ENCODE data around the gene CAMK1G. TPM values are rescaled to one million over a fixed set of nuclear protein-coding genes. Genes with fewer than 3 reads are reported as not detected.

The CAMK1G gene
- total and polyA plus RNA-seq, 7 donors = 0.04 to 1.4 (median 0.46) TPM; not detected in 3

DNA sequence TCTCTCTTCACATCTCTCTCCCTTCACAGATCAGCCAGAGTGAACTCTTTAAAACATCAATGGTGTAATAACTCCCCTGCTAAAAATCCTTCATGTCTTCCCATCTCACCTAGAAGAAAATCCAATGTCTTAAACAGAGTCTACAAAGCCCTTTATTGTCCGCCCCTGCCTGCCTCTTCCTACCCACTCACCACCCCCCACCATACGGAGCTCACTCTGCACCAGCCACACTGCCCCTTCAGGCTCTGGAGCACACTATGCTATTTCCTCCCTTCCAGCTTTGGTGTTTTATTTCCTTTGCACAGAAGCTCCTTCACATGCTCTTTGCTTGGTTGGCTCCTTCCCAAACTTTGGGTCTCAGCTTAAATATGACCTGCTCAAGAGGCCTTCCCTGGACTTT is 10.2 kb downstream of the CAMK1G start:
- intact Hi-C loops (cut with DNase I) = no loop called here
- WGBS, 3 donors = 77 to 80% (median 78%) methylated on average over 2 of the region's 2 CpGs
- H3K27me3 ChIP-seq (ENCODE audit: insufficient read depth in 3 of 3, low read length in 2 of 3) = peaks cover 0 to 2% (median 0%) of the 10 kb centered on the region in 3 donors

DNA sequence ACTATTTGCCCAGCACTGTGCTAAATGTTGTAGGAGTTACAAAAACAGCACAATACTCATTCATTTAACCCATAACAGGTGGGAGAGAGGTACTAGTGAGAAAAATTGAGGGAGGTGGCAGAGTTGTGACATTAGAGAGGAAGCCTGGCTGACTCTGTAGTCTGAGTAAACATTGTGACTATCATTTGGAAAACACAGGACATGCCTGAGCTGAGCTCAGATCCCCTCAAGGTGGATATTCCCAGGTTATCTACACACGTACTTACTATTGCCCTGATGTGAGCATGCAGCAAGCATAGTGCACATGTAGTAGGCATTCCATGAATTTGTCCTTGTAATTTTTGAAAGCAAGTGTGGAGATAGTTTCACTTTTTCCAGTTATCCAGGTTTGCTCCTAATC is 10.9 kb downstream of the CAMK1G start:
- H3K9me3 ChIP-seq = no peaks in the 10 kb centered on the region
- no peak for ATAC-seq
- H3K36me3 ChIP-seq (ENCODE audit: insufficient read depth in 1 of 2, low read depth in 1 of 2) = no peaks in the 10 kb centered on the region
- no peak for TF ChIP-seq CTCF (IDR thresholded peaks at IDR 0.05)
- H3K4me1 ChIP-seq = no peaks in the 10 kb centered on the region
- no peak overlapping the region for H3K4me3 ChIP-seq
- H3K27me3 ChIP-seq (ENCODE audit: insufficient read depth in 3 of 3, low read length in 2 of 3) = peaks cover 0 to 2% (median 0%) of the 10 kb centered on the region in 3 donors
- 72 to 90% (median 86%) methylated on average over 1 of the region's 1 CpG for WGBS, 3 donors
- no peak overlapping the region for H3K27ac ChIP-seq
- DNase-seq = no peak
- intact Hi-C loops (cut with DNase I) = no loop called here

More for the DNA sequence above, 10.2 kb downstream of the CAMK1G start:
- ATAC-seq (no peak), DNase-seq (no peak)
- Histone ChIP-seq H3K4me3 (no peak overlapping the region), H3K27ac (no peak overlapping the region), H3K9me3 (no peaks in the 10 kb centered on the region), H3K4me1 (no peaks in the 10 kb centered on the region), H3K36me3 (ENCODE audit: insufficient read depth in 1 of 2, low read depth in 1 of 2) (no peaks in the 10 kb centered on the region)
- TF ChIP-seq CTCF (IDR thresholded peaks at IDR 0.05) = no peak

GRCh38 chr1:209595028-209595427 is 11.5 kb downstream of the CAMK1G start:
- Histone ChIP-seq H3K27ac (no peak overlapping the region), H3K36me3 (ENCODE audit: insufficient read depth in 1 of 2, low read depth in 1 of 2) (no peaks in the 10 kb centered on the region), H3K4me1 (no peaks in the 10 kb centered on the region), H3K27me3 (ENCODE audit: insufficient read depth in 3 of 3, low read length in 2 of 3) (peaks cover 0 to 2% (median 0%) of the 10 kb centered on the region in 3 donors), H3K9me3 (no peaks in the 10 kb centered on the region), H3K4me3 (no peak overlapping the region)
- 70 to 77% (median 74%) methylated on average over 9 of the region's 9 CpGs for WGBS, 3 donors
- intact Hi-C loops (cut with DNase I) = no loop called here
- no peak for TF ChIP-seq CTCF (IDR thresholded peaks at IDR 0.05)
- ATAC-seq (no peak), DNase-seq (no peak)

- no peaks in the 10 kb centered on the region for H3K36me3 ChIP-seq (ENCODE audit: insufficient read depth in 1 of 2, low read depth in 1 of 2)
These were observed 12.2 kb downstream of the CAMK1G start for GRCh38 chr1:209595599-209596285.

More at GRCh38 chr1:209595599-209596285, 12.2 kb downstream of the CAMK1G start:
- Histone ChIP-seq H3K4me3 (no peak overlapping the region), H3K27ac (no peak overlapping the region), H3K4me1 (no peaks in the 10 kb centered on the region), H3K9me3 (no peaks in the 10 kb centered on the region), H3K27me3 (ENCODE audit: insufficient read depth in 3 of 3, low read length in 2 of 3) (peaks cover 0 to 2% (median 0%) of the 10 kb centered on the region in 3 donors)
- 69 to 84% (median 73%) methylated on average over 10 of the region's 10 CpGs for WGBS, 3 donors
- DNase-seq = no peak
- TF ChIP-seq CTCF (IDR thresholded peaks at IDR 0.05) = no peak
- intact Hi-C loops (cut with DNase I) = no loop called here
- ATAC-seq = no peak

Data from psoas muscle (tissue), 8 donors.